Measurements from ENCODE around the gene SCO1.
"Not testable (repeated sequence)": the region's sequence is repeated elsewhere in the genome, so short reads cannot be mapped to it uniquely, and the experiment has no call there.

GRCh38 chr17:10732121-10732520, 34.8 kb upstream of the SCO1 start:
- TF ChIP-seq, protein P1, sequence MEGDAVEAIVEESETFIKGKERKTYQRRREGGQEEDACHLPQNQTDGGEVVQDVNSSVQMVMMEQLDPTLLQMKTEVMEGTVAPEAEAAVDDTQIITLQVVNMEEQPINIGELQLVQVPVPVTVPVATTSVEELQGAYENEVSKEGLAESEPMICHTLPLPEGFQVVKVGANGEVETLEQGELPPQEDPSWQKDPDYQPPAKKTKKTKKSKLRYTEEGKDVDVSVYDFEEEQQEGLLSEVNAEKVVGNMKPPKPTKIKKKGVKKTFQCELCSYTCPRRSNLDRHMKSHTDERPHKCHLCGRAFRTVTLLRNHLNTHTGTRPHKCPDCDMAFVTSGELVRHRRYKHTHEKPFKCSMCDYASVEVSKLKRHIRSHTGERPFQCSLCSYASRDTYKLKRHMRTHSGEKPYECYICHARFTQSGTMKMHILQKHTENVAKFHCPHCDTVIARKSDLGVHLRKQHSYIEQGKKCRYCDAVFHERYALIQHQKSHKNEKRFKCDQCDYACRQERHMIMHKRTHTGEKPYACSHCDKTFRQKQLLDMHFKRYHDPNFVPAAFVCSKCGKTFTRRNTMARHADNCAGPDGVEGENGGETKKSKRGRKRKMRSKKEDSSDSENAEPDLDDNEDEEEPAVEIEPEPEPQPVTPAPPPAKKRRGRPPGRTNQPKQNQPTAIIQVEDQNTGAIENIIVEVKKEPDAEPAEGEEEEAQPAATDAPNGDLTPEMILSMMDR (IDR thresholded peaks at IDR 0.05; ENCODE audit: low read depth, low read length, missing input control), result not testable (repeated sequence)
- not testable (repeated sequence) for TF ChIP-seq RAD21 (IDR thresholded peaks at IDR 0.05); ZBTB33 (IDR thresholded peaks at IDR 0.05); JUND (IDR thresholded peaks at IDR 0.05); EGR1 (IDR thresholded peaks at IDR 0.05; ENCODE audit: low read depth in 2 of 2); MAX (IDR thresholded peaks at IDR 0.05); YY1 (IDR thresholded peaks at IDR 0.05); HNF4G (IDR thresholded peaks at IDR 0.05); SP1 (IDR thresholded peaks at IDR 0.05); FOXA2 (IDR thresholded peaks at IDR 0.05); TAF1 (conservative IDR thresholded peaks at IDR 0.05); FOXA1 (IDR thresholded peaks at IDR 0.05)
- TF ChIP-seq, protein P2, sequence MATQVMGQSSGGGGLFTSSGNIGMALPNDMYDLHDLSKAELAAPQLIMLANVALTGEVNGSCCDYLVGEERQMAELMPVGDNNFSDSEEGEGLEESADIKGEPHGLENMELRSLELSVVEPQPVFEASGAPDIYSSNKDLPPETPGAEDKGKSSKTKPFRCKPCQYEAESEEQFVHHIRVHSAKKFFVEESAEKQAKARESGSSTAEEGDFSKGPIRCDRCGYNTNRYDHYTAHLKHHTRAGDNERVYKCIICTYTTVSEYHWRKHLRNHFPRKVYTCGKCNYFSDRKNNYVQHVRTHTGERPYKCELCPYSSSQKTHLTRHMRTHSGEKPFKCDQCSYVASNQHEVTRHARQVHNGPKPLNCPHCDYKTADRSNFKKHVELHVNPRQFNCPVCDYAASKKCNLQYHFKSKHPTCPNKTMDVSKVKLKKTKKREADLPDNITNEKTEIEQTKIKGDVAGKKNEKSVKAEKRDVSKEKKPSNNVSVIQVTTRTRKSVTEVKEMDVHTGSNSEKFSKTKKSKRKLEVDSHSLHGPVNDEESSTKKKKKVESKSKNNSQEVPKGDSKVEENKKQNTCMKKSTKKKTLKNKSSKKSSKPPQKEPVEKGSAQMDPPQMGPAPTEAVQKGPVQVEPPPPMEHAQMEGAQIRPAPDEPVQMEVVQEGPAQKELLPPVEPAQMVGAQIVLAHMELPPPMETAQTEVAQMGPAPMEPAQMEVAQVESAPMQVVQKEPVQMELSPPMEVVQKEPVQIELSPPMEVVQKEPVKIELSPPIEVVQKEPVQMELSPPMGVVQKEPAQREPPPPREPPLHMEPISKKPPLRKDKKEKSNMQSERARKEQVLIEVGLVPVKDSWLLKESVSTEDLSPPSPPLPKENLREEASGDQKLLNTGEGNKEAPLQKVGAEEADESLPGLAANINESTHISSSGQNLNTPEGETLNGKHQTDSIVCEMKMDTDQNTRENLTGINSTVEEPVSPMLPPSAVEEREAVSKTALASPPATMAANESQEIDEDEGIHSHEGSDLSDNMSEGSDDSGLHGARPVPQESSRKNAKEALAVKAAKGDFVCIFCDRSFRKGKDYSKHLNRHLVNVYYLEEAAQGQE (IDR thresholded peaks at IDR 0.05), result not testable (repeated sequence)
- TF ChIP-seq, protein P3, sequence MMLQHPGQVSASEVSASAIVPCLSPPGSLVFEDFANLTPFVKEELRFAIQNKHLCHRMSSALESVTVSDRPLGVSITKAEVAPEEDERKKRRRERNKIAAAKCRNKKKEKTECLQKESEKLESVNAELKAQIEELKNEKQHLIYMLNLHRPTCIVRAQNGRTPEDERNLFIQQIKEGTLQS (IDR thresholded peaks at IDR 0.05), result not testable (repeated sequence)
